Stimulated activated CD4-positive, alpha-beta T cell treated with anti-CD3 and anti-CD28 coated beads, Interleukin-15, amount 100 ng/mL, for 48 hours (primary cell): ENCODE results near the gene SLC49A4.

ENCODE experiments used
- DNase-seq, 2 donors: peaks; one replicate each; pipeline ENCODE4 v3.0.0-alpha.2; 2020; ENCODE audit warnings: low read depth in 2 of 2

SLC49A4 gene

DNA sequence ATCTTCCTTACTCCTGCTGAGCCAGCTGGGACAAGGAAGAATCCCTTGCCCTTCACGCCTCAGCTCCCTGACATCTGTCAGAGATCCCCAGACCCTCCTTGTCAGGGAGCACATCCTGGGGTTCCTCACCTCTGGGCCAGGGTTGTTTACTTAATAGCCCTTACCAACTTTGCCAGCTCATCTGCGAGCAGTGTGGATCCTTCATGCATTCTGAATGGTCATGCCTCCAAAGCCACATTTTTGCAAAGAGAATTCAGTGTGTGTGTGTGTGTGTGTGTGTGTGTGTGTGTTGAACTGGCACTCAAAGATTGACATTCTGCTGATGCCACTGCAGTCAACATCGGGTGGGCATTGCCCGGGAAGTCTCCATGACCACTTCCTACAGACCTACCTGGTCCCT lies 112.6 kb downstream of the SLC49A4 start:
- no peak for DNase-seq

- no peak for DNase-seq
Observed at GRCh38 chr3:122908251-122908650, 113.4 kb downstream of the SLC49A4 start.

DNA sequence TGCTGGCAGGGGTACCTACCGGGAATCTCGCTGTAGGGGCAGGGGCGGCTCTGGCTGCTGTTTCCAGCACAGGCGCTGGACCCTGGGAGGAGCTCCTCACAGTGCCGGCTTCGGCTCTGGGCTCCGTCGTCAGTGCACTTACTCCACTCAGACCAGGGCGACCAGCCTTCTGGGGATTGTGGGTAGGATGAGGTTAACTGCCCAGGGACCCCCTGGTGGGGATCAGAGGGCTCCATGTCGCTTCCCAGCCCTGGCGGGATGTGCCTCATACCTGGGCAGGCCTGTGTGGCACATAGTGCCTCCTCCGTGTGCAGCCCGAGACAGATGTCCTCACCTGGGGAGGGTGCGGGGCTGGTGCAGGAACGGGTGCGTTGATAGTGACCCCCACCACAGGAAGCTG lies 117.0 kb downstream of the SLC49A4 start:
- DNase-seq: no peak

DNA sequence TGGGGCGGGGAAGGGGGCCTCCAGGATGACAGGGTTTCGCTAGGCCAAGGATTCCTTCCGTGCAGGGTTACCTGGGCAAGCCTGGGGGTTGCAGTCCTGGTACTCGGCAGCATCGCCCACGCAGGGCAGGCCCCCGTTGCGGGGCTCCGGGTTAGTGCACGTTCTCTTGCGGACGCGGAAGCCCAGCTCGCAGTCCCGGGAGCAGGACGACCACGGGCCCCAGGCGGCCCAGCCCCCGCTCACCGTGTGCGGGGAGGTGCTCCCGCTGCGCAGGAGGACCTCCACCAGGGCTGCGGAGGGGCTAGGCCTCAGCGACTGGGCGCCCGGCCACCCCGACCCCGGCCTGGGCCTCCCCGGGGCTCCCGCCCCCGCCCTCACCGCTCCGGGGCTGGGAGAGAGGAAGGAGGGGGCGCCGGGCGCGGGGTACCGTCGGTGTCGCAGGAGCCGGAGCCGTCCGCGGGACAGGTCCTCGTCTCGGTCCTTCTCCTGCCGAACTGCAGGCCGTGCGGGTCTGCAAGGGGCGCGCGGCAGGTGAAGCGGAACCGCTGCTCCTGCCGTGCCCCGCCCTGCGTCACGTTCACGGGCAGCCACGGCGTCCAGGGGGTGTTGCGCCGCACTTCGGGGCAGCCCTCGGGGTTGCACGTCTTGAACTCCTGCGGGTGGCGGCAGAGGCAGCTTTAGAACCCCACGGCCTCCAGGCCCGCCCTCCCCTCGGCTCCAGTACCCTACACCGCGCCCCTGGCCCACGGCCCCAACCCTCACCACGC lies 118.1 kb downstream of the SLC49A4 start:
- no peak for DNase-seq

GRCh38 chr3:122913539-122914100 lies 118.8 kb downstream of the SLC49A4 start:
- no peak for DNase-seq

DNA sequence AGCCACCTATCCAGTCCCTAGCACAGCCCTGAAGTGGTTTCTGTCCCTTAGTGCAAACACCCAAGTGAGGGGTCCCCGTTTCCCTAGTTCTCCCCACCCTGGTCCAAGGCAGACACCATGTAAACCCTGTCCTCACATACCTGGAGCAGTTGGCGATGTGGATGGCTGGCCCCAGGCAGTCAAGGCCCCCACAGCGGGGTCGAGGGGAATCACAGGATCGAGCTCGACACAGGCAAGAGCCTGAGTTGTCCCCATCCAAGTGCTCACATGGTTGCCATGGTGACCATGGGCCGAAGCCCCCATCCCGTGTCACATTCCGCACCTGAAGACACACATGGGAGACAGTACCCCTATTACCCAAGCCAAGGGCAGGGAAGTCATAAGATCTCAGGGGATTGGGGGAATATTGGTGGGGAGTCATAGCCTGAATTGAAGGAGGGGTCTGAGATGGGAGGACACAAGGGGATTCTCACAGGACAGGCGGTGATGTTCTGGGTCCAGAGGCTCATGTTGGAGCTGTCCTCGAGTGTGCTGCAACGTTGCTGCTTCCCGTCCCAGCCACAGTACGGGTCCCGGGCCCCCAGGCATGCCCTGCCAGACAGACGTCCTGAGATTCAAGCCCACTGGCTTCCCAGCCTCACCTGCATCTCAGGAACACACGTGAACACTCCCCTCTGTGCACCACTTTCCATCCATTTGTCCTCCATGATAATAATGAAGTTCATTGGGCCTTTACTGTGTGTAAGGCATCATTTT lies 120.6 kb downstream of the SLC49A4 start:
- DNase-seq: no peak

- no peak for DNase-seq
Observed at GRCh38 chr3:122916084-122916483, 121.2 kb downstream of the SLC49A4 start.

DNA sequence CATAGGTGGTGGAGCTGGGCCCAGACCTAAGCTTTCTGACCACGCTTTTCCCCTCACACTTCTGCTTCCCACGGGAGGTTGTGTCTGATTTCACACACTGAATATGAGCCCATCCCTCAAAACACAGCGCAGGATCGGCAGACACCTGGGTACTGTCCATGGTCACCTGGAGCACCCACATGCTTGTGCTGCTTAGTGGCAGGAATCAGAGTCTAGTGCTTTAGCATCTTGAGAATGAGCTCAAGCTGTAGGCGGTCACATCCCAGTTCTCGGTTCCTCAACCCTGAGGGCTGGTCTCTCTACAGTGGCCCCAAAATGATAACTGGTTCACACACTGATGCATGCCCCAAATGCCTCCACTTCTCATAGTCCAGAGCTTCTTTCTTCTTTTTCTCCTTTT lies 121.7 kb downstream of the SLC49A4 start:
- no peak for DNase-seq

DNA sequence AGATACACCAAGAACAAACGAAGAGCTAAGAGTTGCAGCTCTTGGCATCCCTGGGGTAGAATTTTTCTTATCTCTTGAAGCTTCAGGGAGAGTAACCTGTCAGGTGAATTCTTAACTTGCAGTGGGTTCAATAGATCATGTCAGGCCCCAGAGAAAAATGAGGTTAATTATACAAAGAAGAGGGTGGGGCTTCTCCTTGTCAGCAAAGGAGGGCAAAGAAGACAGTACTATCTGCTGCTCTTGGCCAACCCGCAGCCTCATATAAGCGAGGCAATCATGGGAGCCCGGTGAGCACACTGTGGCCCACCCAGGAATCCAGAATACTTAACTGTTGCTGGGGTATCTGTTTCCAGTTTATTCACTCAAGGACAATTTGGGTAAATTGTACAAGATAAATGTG lies 122.5 kb downstream of the SLC49A4 start:
- DNase-seq: no peak

DNA sequence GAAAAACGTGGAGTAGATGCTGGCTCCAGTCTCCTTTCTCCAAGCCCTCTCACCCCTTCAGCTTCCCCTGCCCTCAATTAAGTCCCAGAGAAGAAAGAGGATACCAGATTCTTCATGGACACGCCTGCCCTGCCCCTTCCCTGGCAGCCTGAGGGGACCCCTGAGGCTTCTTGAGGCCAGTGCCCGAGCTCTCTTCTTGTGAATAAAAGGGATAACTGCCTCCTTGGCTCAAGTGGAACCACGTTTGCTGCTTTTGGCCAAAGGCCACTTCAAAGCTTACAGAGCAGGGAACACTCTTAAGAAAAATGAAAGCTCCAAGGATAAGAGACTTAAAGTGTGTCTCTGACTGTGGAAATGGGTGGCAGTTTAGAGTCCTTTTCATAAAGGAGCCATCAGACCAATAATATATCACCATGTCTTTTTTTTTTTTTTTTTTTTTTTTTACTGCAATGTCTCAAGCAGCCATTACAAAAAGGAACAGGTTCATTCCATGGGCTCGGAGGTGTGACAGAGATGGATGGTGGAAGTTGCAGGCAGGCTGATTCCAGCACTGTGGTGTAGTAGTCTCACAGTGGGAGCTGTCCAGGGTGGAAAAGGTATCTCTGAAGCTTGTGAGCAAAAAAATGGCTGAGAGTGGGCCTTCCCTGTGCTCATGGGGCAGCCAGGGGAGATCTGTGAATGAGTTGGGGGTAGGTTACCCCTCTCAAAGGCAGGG lies 123.9 kb downstream of the SLC49A4 start:
- DNase-seq: no peak

GRCh38 chr3:122919291-122919610 lies 124.4 kb downstream of the SLC49A4 start:
- DNase-seq: no peak

GRCh38 chr3:122920986-122921385 lies 126.1 kb downstream of the SLC49A4 start:
- no peak for DNase-seq

DNA sequence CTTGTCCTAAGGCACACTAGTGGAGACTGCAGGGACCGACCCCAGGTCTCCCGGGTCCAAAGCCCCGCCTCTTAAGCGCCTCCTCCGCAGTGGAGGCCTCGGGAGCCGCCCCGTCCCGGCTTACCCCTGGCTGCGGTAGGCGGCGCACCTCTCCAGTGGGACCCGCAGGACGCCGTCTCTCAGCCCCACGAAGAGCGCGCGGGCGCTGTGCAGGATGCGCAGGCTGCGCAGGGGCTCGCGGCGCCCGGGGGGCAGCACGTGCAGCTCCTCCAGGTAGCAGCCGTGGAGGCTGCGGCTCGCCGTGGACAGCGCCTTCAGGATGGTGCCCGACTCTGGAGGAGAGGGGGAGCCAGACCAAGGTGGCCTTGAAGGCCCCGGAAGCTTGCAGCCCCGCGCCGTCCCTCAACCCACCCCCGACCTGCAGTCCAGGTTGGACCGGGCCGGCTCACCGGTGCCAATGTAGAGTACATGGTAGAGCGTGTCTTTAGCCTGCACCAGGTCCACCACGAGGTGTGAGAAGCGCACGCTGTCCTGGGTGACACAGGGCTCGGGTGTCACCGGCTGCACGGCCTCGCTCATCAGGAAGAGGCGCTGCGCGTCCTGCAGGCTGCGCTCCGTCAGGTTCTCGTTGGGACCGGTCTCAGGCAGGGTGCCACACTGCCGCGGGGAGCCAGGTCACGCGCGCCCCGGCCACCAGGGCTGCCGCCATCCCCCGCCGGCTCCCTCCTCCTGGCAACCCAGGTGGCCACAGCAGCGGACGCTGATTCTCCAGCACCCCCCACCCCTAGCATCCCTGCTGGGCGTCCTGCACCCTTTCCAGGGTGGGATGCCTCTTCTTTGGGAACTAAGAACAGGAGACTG lies 127.2 kb downstream of the SLC49A4 start:
- peak in 1 of 2 donors; percentile 42 for DNase-seq

- no peak for DNase-seq
Observed at GRCh38 chr3:122923611-122924010, 128.7 kb downstream of the SLC49A4 start.

GRCh38 chr3:122924056-122924455 lies 129.2 kb downstream of the SLC49A4 start:
- DNase-seq: no peak

DNA sequence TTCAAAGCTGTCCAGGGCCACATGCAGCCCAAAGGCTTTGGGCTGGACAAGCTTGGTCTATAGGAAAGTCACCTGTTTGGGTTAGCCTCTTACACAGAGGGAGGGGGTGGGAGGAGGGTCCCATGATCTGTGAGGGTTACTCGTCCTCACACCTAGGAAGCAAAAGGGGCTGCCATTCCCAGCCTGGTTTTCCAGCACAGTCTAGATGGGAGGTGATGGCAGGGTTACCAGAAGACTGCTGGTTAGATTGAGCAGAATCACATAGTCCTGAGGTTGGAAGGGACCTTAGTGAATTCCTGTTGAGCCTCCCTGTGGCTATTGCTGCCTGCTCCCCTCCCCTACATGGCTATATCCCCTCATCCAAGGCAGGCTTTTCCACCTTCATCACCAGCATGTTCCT lies 130.9 kb downstream of the SLC49A4 start:
- DNase-seq: no peak

- no peak for DNase-seq
Observed at GRCh38 chr3:122926322-122926721, 131.5 kb downstream of the SLC49A4 start.

- DNase-seq: no peak
Observed at GRCh38 chr3:122926811-122927210, 131.9 kb downstream of the SLC49A4 start.

- no peak for DNase-seq
Observed at GRCh38 chr3:122927726-122928125, 132.9 kb downstream of the SLC49A4 start.

- DNase-seq: no peak
Observed at GRCh38 chr3:122928396-122929187, 133.7 kb downstream of the SLC49A4 start.
